Hematopoietic multipotent progenitor cell treated with erythropoietin and hydrocortisone succinate and interleukin-3 and kit ligand, for 6 days (in vitro differentiated cells): ENCODE measurements around the gene CRYBG1.
"Not testable (repeated sequence)": the region's sequence is repeated elsewhere in the genome, so short reads cannot be mapped to it uniquely, and the experiment has no call there.

ENCODE experiments used
- DNase-seq: peaks from one replicate; pipeline ENCODE4 v3.0.0-alpha.2; 2015

The CRYBG1 gene

DNA sequence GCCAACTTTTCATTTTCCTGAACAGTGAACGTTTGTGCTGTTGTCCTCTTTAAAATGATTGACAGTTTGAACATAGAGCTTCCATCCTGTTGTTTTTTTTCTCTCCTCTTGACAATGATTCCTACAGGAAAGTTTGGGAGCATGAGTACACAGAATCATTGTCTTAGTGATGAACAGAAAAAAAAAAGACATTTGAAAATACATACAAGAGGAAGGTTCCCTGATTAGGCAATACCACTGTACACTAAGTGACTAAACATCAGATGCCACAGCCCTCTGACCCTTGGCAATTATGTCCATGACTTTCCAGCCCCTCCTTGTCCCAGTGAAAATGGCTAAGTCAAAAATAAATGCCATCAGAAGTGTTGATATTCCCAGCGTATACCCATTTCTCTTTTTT, 197.3 kb downstream of the CRYBG1 start:
- no peak for DNase-seq

DNA sequence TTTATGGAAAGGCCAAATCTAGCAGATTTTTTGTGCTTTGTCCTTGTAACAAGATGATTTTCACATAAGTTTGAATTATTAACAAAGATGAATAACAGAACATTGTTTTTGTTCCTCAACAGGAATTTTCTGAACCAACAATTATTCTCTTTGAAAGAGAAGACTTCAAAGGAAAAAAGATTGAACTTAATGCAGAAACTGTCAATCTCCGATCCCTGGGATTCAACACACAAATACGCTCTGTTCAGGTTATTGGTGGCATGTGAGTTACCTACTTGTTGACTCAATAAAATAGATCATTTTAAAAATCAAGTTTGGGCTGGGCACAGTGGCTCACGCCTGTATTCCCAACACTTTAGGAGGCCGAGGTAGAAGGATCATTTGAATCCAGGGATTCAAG, 197.8 kb downstream of the CRYBG1 start:
- DNase-seq, result no peak

DNA sequence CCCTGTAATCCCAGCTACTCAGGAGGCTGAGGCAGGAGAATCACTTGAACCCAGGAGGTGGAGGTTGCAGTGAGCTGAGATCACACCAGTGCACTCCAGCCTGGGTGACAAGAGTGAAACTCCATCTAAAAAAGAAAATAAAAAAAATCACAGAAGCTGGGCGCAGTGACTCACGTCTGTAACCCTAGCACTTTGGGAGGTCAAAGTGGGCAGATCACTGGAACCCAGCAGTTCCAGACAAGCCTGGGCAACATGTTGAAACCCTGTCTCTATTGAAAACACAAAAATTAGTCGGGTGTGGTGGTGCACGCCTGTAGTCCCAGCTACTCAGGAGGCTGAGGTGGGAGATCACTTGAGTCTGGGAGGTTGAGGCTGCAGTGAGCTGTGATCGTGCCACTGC, 199.1 kb downstream of the CRYBG1 start:
- DNase-seq, result not testable (repeated sequence)

DNA sequence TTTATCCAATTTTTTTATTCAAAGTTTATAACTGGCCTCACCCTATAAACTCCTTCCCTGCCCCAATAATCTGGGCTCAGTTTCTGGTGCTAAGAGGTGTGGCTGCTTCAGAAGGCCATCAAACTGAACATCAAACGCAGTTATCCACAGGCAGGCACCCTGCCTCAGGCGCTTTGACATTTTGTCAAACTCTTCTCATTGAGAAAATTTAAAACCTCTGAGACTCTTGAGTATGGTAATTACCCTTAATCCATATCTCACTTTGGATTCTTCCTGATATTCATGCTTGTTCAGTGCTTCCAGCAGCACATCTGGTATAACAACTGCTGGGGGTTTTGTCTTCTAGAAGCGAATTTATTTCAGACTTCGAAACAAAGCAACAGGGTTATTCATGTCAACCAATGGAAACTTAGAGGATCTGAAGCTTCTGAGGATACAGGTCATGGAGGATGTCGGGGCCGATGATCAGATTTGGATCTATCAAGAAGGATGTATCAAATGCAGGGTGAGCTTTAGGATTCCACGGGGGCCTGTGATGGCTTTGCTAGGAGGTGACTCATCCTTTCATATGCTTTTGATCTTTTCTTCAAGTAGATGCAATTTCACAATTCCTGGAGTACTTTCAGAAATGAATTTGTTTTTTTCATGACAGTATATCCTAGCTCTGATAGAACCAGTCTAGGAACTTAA, 200.6 kb downstream of the CRYBG1 start:
- DNase-seq, result no peak

DNA sequence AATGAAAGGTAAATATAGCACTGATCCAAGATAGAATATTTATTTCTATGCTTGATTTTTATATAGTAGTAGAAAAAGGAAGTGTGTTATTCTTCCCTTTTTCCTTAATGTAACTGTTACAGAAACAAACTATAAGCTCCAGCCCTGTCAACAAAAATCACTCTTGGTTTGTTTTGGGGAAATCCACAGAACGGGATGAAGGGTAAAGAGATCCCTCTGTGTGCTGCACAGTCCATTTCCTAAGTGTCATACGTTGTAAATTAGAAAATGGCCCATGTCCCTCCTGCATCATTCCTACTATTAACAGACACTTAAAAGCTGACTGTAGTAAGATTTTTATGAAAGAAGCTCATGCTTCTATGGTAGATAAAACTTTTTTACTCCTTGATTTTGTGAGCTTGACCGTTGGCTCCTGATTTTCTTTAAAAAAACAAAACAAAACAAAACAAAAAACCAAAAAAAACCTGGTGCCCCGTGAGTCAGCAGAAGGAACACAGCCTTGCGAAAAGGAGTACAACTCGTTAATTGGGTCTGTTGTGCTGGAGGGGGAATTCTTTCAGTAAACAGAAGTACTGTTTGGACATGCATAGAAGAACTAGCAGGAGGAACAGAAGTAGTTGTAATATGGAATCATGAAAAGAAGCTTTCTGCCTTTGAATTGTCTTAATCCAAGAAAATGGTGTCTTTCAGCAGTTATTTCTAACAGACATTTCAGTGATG, 201.3 kb downstream of the CRYBG1 start:
- DNase-seq, result no peak

DNA sequence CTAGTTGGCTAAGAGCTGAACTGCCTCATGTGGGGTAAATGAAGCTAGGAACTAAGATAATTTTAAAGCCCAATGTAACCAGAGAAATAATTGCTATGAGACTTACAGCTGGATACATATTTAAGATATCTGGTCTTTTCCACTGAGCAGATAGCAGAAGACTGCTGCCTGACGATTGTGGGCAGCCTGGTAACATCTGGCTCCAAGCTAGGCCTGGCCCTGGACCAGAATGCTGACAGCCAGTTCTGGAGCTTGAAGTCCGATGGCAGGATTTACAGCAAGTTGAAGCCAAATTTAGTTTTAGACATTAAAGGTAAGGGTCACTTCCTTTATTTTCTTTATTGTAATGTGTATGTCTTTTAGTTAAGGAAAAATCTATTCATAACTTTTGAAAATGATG, 203.1 kb downstream of the CRYBG1 start:
- no peak for DNase-seq

DNA sequence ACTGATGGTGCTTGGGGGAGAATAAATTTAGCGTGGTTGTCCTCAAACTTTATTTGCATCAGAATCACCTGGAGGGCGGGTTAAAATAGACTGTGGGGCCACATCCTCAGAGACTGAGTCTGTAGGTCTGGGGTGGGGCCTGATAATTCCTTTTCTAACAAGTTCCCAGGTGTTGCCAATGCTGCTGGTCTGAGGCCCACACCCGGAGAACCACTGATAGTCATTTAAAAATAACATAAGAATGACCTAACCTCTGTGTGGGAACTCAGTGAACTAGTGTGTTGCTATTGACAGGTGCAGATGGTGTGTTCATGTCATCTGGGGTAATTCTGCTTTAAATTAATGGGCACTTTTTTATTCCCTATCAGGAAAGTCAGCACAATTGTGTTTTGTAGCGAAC, 204.0 kb downstream of the CRYBG1 start:
- no peak for DNase-seq

DNA sequence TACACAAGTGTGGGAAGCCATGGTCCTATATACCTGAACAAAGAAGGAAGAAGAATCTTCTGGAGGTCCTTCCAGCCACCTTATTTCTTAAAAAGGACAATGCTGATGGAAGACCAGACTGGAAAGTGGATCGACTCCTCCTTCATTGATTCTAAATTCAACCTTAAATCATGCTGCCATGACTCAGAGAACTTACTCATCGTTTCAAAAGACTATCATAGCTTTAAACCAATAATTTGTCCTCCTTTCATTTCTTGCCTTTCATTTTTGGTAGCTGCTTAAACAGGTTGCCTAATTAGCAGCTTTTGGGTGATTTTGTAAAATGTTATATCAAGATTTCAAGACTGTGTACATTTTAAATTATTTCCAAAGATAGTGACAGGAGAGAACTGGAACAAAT, 208.0 kb downstream of the CRYBG1 start:
- no peak for DNase-seq

DNA sequence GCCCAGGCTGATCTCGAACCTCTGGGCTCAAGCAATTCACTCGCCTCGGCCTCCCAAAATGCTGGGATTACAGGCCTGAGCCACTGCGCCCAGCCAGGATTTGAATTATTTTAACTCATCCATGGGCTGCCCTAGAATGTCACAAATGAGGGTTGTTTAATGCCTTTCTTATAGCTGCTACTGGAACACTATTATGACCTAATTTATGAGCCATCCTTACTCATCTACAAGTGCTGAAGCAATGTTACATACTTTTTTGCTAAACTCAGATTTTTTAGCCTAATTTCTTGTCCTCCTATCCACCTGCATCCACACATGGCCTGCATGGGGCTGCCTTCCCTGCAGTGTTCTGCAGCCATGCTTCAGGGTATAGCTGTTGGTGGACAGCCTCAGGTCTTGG, 208.9 kb downstream of the CRYBG1 start:
- no peak for DNase-seq

DNA sequence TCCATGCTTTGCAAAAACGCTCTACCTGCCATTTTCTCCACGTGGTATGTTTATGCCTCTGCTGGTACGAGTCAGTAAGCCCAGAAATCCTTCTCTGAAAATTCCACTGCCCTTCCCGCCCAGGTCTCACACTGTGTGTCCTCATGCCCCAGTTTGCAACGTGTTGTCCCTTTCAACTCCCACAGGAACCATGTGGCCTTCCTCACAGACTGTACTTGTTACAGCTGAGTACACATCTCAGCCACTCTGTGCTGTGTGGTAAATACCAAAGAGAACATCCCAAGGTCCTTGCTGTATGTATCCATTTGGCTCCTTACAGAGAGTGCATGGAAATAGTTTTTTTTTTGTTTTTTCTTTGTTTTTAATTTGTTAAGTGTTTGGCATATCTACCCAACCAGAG, 211.9 kb downstream of the CRYBG1 start:
- no peak for DNase-seq

DNA sequence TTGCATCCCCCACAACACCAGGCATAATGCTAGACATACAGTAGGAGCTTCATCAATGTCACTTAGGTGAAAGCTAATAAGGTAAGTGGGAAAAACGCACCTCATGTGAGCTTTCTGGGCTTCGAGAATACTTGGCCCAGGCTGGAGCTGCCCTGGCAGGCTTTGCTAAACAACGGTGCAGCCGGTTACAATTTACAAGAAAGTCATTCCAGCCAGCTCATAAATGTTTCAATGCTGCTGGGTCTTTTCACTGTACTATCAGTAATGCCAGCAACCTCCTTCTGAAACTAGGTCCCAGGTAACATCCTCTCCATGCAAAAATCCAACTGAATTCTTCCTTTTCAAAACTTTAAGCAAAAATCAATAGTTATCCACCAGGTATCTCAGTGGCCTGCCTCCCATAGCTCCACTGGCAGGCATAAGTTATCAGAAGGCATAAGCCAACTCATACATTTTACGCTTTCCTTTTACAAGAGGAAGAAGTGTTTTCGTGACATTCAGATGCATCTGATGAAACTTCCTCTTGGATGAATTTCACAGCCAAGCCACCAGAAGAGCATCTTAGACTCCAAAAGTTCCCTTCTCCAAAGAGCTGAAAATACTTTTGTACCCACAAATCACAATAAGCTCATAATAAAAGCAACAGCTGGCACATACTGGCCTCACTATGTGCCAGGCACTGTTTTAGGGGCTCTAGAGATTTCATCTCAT, 212.5 kb downstream of the CRYBG1 start:
- peak; percentile 12 for DNase-seq

DNA sequence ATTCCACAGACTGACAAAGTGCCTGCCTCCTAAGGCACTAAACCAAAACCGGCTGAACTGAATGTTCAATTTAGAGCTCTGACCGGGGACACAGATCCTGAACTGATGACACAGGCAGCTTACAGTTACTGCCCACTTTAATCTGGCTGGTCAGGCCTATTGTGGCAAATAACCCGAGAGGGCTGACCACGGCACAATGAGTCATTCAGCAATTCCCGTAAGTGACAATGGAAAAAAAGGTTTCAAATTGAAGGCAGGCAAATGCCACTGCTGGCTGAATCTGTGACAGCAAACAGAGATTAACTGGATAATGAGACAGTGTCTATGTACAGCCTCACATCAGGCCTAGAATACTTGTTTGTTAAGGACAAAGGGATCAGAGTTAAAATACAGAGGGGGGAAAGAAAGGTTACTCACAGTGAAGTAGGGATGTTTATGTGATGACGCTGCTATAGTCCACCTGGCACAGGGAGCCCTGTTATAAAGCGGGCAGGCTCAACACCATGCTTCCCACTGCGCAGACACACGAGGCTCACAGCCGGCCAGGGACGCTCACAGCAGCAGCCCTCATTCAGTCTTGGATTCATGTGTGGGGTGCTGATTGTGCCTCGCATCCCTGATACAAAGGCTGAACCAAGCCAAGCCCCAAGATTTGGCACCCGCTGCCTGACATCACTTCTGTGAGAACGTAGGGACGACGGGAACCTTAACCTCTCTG, 214.4 kb downstream of the CRYBG1 start:
- peak; percentile 5 for DNase-seq

DNA sequence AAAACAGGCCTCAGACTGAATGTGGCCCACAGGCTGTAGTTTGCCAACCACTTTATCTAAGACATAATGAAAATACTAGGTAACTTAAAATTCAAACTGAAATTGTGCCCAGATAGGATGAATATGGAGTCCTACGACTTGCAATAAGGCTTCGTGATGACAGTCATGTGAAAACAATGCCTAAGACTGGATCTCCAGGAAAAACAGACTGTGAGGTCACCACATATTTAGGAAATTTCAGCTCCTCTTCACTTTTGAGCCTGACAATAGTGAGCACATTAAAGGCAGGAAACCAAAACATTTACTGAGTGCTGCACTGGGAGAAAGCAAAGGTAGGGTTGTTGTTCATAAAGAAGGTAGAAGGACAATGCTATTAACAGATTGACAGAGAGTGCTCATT, 218.8 kb downstream of the CRYBG1 start:
- DNase-seq, result no peak

DNA sequence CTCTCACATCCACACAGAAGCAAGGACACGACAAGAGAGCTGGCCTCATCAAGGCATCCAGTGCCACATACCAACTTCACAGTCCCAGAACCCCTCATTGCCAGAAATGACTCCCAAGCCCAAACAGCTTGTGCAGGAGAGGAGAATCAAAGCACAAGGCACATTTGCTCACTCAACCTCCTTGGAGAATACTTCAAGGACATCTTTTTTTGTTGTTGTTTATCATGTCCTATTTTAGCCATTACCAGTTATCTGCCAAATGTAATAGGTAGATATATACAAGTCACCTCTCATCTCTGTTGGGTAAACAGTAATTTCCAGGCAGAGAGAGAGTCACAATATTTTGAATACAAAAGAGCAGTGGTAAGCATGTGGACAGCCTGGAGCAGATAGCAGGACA, 221.0 kb downstream of the CRYBG1 start:
- no peak for DNase-seq

DNA sequence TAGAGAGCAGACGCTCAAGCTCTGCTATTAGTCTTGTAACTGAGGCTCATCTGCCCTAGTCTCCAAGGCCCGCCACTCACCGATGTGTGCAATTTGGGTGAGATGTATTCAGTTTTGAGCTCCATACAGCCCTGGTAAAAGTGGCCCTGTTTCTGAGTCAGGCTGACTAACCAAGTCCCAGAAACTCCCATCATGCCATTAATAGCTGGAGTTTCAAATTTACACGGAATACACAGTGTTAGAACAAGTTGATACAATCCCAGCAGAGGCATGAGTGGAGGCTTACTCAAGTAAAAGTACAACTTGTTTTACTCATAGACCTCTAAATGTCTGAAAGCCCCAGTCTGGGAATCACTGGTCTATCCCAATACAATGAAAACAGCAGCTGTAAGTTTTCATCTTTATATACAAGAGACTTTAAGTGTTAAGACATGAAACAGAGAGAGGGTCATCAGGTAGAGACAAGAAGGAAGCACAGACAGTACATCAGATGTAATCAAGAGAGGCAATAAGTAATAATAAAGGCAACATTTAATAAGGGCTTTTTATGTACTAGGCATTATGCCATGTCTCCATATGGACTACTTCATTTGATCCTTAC, 226.4 kb downstream of the CRYBG1 start:
- no peak for DNase-seq

DNA sequence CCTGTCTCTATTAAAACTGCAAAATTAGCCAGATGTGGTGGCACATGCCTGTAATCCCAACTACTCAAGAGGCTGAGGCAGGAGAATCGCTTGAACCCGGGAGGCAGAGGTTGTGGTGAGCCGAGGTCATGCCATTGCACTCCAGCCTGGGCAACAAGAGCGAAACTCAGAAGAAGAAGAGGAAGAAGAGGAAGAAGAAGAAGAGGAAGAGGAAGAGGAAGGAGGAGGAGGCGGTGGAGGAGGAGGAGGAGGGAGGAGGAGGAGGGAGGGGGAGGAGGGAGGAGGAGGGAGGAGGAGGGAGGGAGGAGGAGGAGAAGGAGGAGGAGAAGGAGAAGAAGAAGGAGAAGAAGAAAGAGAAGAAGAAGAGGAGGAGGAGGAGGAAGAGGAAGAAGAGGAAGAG, 228.4 kb downstream of the CRYBG1 start:
- DNase-seq, result not testable (repeated sequence)

DNA sequence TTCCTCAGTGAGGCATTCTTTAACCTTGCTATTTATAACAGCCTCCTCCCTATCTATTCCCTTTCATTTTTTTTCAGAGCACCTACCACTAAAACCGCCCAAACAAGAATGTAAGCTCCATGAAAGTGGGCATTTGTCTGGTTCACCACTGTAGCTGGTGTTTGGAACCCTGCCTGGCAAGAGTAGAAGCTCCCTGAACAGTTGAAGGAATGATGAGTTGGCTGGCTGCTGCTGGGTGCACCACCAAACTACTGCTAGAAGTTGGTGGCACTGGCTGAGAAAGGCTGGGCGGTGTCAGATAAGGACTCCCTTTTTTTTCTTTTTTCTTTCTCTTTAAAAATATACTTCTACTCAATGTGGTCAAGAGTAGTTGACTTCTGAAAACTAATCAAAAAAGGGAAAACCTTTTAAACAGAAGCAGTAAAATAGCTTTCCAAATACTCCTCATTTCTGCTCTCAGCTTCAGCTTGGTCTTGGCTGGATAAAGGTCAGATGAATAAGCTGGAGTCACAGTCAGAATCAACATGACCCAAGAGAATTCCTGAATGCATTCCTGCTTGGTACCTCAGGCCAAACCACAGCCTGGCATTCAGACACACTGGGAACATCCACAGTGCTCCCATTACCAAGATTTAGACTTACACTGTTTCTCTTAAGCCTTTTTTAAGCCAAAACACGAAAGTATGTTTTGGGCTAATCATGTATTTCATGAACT, 230.8 kb downstream of the CRYBG1 start:
- DNase-seq, result peak; percentile 59

DNA sequence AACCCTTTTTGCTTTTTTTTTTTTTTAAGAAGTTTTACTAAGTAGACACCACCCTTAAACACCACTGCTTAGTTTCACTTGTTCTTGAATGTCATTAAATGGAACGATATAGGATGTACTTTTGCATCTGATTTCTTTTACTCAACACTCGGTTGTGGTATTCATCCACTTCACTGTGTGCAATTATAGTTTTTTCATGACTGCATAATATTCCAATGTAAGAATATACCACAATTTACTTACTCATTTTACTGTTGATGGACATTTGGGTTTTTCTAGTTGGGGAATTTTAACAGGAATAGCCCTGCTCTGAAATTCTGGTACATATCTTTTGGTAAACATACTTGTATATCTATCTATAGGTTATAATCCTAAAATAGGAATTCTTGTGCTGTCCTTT, 238.9 kb downstream of the CRYBG1 start:
- DNase-seq, result no peak

DNA sequence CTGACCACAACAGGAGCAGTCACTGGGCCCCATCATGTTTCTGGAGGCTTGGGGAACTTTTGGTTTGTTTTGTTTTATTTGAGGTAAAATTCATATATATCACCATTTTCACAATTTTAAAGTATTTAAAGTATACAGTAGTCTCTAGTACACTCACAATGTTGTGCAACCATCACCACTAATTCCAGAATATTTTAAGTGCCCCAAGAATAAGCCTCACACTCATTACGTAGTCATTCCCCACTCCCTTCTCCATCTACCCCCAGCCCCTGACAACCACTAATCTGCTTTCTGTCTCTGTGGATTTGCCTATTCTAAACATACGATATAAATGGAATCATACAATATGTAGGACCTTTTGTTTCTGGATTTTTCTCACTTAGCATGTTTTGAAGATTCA, 239.8 kb downstream of the CRYBG1 start:
- DNase-seq, result no peak

DNA sequence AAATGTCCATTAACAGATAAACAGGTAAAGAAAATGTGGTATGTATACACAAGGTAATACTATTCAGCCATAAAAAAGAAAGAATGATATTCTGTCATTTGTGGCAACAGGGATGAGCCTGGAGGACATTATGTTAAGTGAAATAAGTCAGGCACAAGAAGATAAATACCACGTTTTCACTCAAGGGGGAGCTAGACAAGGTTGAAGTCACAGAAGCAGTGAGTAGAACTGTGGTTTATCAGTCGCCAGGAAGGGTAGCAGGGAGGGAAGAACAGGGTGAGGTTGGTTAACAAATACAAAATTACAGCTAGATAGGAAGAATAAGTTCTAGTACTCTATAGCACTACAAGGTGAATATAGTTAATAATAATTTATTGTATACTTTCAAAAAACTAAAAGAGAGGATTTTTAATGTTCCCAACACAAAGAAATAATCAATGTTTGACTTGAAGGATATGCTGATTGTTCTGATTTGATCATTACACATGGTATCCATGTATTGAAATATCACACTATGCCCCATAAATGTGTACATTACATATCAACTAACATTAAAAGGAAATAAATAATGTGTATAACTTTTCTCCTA, 247.7 kb downstream of the CRYBG1 start:
- peak; percentile 87 for DNase-seq

DNA sequence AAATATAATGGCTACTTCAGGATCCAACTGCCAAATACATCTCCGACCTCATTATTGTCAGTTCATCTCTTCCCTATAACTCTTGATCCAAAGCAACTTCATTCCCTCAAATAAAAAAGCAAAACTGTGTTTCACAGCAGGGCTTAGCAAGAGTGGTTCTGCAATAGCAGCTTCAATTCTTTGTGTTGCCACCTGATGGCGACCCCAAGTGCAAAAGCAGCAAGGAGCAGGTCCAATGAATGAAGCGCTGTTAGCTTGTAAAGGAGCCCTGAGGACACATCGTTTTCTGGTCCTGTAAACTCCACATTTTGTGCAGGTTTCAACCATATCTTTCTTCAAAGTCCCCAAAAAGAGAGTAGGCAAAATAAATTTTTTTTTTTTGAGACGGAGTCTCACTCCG, 249.2 kb downstream of the CRYBG1 start:
- peak; percentile 57 for DNase-seq

DNA sequence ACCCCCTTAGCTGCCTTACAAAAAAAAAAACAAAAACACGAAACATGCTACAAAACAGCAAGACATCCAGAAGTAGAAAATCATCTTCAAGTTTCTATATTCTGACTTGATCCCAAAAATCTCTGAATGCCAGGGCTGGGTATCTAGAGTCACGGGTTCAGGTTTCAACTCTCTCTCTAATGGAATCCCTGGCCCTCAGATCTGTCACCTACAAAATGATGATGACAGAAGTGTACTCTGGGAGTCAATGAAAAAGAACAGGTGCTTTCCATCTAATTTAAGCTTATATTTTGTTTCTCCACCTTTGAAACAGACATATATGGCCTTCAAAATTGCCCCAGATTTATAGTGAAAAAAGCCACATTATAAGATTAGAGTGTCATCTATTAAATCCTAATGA, 250.5 kb downstream of the CRYBG1 start:
- no peak for DNase-seq
